Loucy (cell line): Measurements from ENCODE around the gene CUX1.
A peak's percentile ranks its signal among the peaks of the same experiment; 100 is the strongest.

Experiments used
- H2AFZ ChIP-seq: fragments of 200-600 bp; sonication (generic); 2 replicates; pipeline ENCODE4 v1.6.0; 2016; ENCODE audit warnings: antibody characterized with exemption, mild to moderate bottlenecking, low read length, moderate library complexity
- H3F3A ChIP-seq: fragments of 200-600 bp; 2 replicates; pipeline ENCODE4 v1.6.0; 2016; ENCODE audit warnings: antibody characterized with exemption, low read depth, mild to moderate bottlenecking
- H3K27me3 ChIP-seq: fragments of 200-600 bp; sonication (generic); 2 replicates; pipeline ENCODE4 v1.6.1; 2014; ENCODE audit warnings: low read length, mild to moderate bottlenecking; ENCODE audit not compliant: insufficient read depth, poor library complexity, severe bottlenecking
- H3K36me3 ChIP-seq: fragments of 200-600 bp; sonication (generic); 2 replicates; pipeline ENCODE4 v1.6.1; 2016; ENCODE audit warnings: low read length; ENCODE audit not compliant: insufficient read depth
- H3K4me1 ChIP-seq: fragments of 200-600 bp; sonication (generic); 2 replicates; pipeline ENCODE4 v1.5.1; 2014; ENCODE audit warnings: low read length, mild to moderate bottlenecking; ENCODE audit not compliant: insufficient read depth, poor library complexity, severe bottlenecking
- H3K4me2 ChIP-seq: fragments of 200-600 bp; sonication (generic); 2 replicates; pipeline ENCODE4 v1.6.0; 2014; ENCODE audit warnings: antibody characterized with exemption, low read length, low read depth, mild to moderate bottlenecking; ENCODE audit not compliant: poor library complexity, severe bottlenecking
- H3K4me3 ChIP-seq: fragments of 200-600 bp; sonication (generic); 2 replicates; pipeline ENCODE4 v1.5.1; 2014; ENCODE audit warnings: low read length, mild to moderate bottlenecking, mixed read lengths; ENCODE audit not compliant: poor library complexity, severe bottlenecking
- H3K79me2 ChIP-seq: fragments of 200-600 bp; sonication (generic); 2 replicates; pipeline ENCODE4 v1.6.1; 2014; ENCODE audit warnings: low read length; ENCODE audit not compliant: insufficient read depth
- H3K9ac ChIP-seq: fragments of 200-600 bp; sonication (generic); 2 replicates; pipeline ENCODE4 v1.6.0; 2014; ENCODE audit warnings: mild to moderate bottlenecking, low read depth, low read length, moderate library complexity; ENCODE audit not compliant: poor library complexity, severe bottlenecking
- H3K9me2 ChIP-seq: fragments of 200-600 bp; sonication (generic); replicated peaks from 2 replicates; pipeline ENCODE4 v1.6.1; 2016; ENCODE audit warnings: low read depth, low read length, mixed read lengths
- H3K9me3 ChIP-seq: fragments of 200-600 bp; sonication (generic); 2 replicates; pipeline ENCODE4 v1.6.1; 2014; ENCODE audit warnings: mild to moderate bottlenecking, antibody characterized with exemption, low read length, low read depth; ENCODE audit not compliant: insufficient read depth
- H4K20me1 ChIP-seq: fragments of 200-600 bp; sonication (generic); 2 replicates; pipeline ENCODE4 v1.6.0; 2014; ENCODE audit warnings: antibody characterized with exemption, low read length, mild to moderate bottlenecking; ENCODE audit not compliant: insufficient read depth, poor library complexity, severe bottlenecking
- CTCF ChIP-seq: fragments of 200-600 bp; sonication (generic); conservative IDR thresholded peaks from 2 replicates; pipeline ENCODE4 v1.5.1; 2014; ENCODE audit warnings: mild to moderate bottlenecking, antibody characterized with exemption, low read length
- EZH2phosphoT487 ChIP-seq: fragments of 200-600 bp; IDR thresholded peaks from 2 replicates; pipeline ENCODE4 v1.6.1; 2018; ENCODE audit warnings: antibody characterized with exemption, mild to moderate bottlenecking, moderate library complexity, borderline replicate concordance

CUX1 gene

GRCh38 chr7:102234801-102235550, 417.6 kb downstream of the CUX1 start:
- no peaks in the 10 kb centered on the region for H3F3A ChIP-seq
- peaks cover 56% of the 10 kb centered on the region; the same call in 1 of the 2 replicates for H3K36me3 ChIP-seq
- H3K9me3 ChIP-seq, result no peaks in the 10 kb centered on the region
- H2AFZ ChIP-seq, result no peak overlapping the region
- no peaks in the 10 kb centered on the region for H3K79me2 ChIP-seq
- H3K4me3 ChIP-seq, result no peak overlapping the region
- H3K4me1 ChIP-seq, result no peaks in the 10 kb centered on the region
- H3K27me3 ChIP-seq, result no peaks in the 10 kb centered on the region
- TF ChIP-seq CTCF (no peak), EZH2phosphoT487 (no peak)
- H3K4me2 ChIP-seq, result no peak overlapping the region
- no peak overlapping the region for H3K9ac ChIP-seq
- no peaks in the 10 kb centered on the region for H4K20me1 ChIP-seq
- H3K9me2 ChIP-seq, result no peaks in the 10 kb centered on the region

GRCh38 chr7:102236102-102236501, 418.7 kb downstream of the CUX1 start:
- Histone ChIP-seq H2AFZ (no peak overlapping the region), H3K4me3 (no peak overlapping the region), H3K9me2 (no peaks in the 10 kb centered on the region), H3F3A (no peaks in the 10 kb centered on the region), H3K9ac (no peak overlapping the region), H3K27me3 (no peaks in the 10 kb centered on the region), H4K20me1 (no peaks in the 10 kb centered on the region), H3K4me1 (no peaks in the 10 kb centered on the region), H3K9me3 (no peaks in the 10 kb centered on the region), H3K79me2 (no peaks in the 10 kb centered on the region), H3K4me2 (no peak overlapping the region), H3K36me3 (peaks cover 60% of the 10 kb centered on the region; the same call in 1 of the 2 replicates)
- TF ChIP-seq CTCF, result no peak
- no peak for TF ChIP-seq EZH2phosphoT487

GRCh38 chr7:102236592-102237287, 419.3 kb downstream of the CUX1 start:
- TF ChIP-seq EZH2phosphoT487, result no peak
- peak; percentile 80 for TF ChIP-seq CTCF
- Histone ChIP-seq H3K4me3 (no peak overlapping the region), H4K20me1 (no peaks in the 10 kb centered on the region), H3F3A (no peaks in the 10 kb centered on the region), H3K9me2 (no peaks in the 10 kb centered on the region), H3K79me2 (no peaks in the 10 kb centered on the region), H3K27me3 (no peaks in the 10 kb centered on the region), H3K9ac (no peak overlapping the region), H3K4me1 (no peaks in the 10 kb centered on the region), H3K9me3 (no peaks in the 10 kb centered on the region), H3K4me2 (no peak overlapping the region), H2AFZ (no peak overlapping the region), H3K36me3 (peaks cover 66% of the 10 kb centered on the region; the same call in 1 of the 2 replicates)
